ENCODE measurements around the gene ZNF184.

- no peak for TF ChIP-seq MAX (IDR thresholded peaks at IDR 0.05; ENCODE audit: low read depth, low read length)
- TF ChIP-seq BCLAF1 (IDR thresholded peaks at IDR 0.05), result no peak
- no peak for TF ChIP-seq MYC (IDR thresholded peaks at IDR 0.05; ENCODE audit: insufficient read depth, insufficient read length, insufficient replicate concordance, low read length, severe bottlenecking)
- TF ChIP-seq EP300 (IDR thresholded peaks at IDR 0.05; ENCODE audit: borderline replicate concordance in 1 of 2, control insufficient read depth in 1 of 2, low read depth in 2 of 2, low read length in 2 of 2), result no peak
- TF ChIP-seq CTCF (IDR thresholded peaks at IDR 0.05 in 2 of 3, conservative IDR thresholded peaks at IDR 0.05 in 1 of 3; ENCODE audit: control insufficient read depth in 2 of 3, extremely low read depth in 1 of 3, insufficient read depth in 1 of 3, low read depth in 3 of 3, low read length in 3 of 3), result no peak
- no peak for TF ChIP-seq HDAC6 (IDR thresholded peaks at IDR 0.05; ENCODE audit: unreplicated experiment)
- no peak for TF ChIP-seq CHD2 (IDR thresholded peaks at IDR 0.05; ENCODE audit: borderline replicate concordance, low read depth, low read length)
- no peak for TF ChIP-seq POLR2A (IDR thresholded peaks at IDR 0.05; ENCODE audit: low read depth, low read length)
- no peak for TF ChIP-seq REST (IDR thresholded peaks at IDR 0.05; ENCODE audit: low read depth, low read length)
Observed at GRCh38 chr6:27422651-27423332, 50.1 kb downstream of the ZNF184 start.

Data from GM12878 (cell line).